Panc1 (cell line): ENCODE measurements around the gene P2RY6. TPM values are rescaled to one million over a fixed set of nuclear protein-coding genes. Genes with fewer than 3 reads are reported as not detected.

ENCODE experiments used
- ATAC-seq: fragments of 200-7000 bp; cut with Tn5 transposase; 2 replicates; pipeline ENCODE4 v1.9.1; 2020; ENCODE audit warnings: mild to moderate bottlenecking, moderate library complexity
- BruUV-seq: library from RNA; stranded (reverse); fragments of 400-500 nt; replicated peaks from 2 replicates; lab custom pipeline; 2021; lab: Mats Ljungman, UMichigan
- CTCF ChIA-PET: fragments of 300-600 bp; sonication (Branson Sonifier 250); formaldehyde crosslinking; loops from one replicate; lab custom pipeline; 2022; ENCODE audit warnings: antibody characterized with exemption; lab: Charles Lee
- POLR2A ChIA-PET: fragments of 300-600 bp; sonication (Branson Sonifier 250); formaldehyde crosslinking; loops from one replicate; lab custom pipeline; 2022; ENCODE audit warnings: antibody characterized with exemption; lab: Charles Lee
- DNase-seq: peaks from one replicate; pipeline ENCODE4 v3.0.0-alpha.2; 2010; ENCODE audit warnings: low read depth, low spot score
- H3K27ac ChIP-seq: 2 replicates; pipeline ENCODE4 v1.5.1; 2011; ENCODE audit warnings: mild to moderate bottlenecking, low read length, inconsistent platforms
- H3K27me3 ChIP-seq: fragments of 200-500 bp; sonication (Bioruptor generic); 2 replicates; pipeline ENCODE4 v1.6.0; 2014; ENCODE audit warnings: low read length, inconsistent platforms; ENCODE audit not compliant: control insufficient read depth, insufficient read depth
- H3K36me3 ChIP-seq: fragments of 200-500 bp; sonication (Bioruptor generic); 2 replicates; pipeline ENCODE4 v1.5.1; 2014; ENCODE audit warnings: inconsistent platforms, mild to moderate bottlenecking, low read length, moderate library complexity; ENCODE audit not compliant: control insufficient read depth, insufficient read depth
- H3K4me1 ChIP-seq: 2 replicates; pipeline ENCODE4 v1.5.1; 2011; ENCODE audit warnings: inconsistent platforms, mild to moderate bottlenecking, low read length, moderate library complexity; ENCODE audit not compliant: control insufficient read depth, insufficient read depth
- H3K4me3 ChIP-seq, 2 experiments: 2 replicates each; pipeline ENCODE4 v1.5.1; 2011 to 2012; ENCODE audit warnings: low read depth in 2 of 2, low read length in 2 of 2, mild to moderate bottlenecking in 2 of 2, inconsistent platforms in 1 of 2, moderate library complexity in 1 of 2
- H3K9me3 ChIP-seq: fragments of 200-500 bp; sonication (Bioruptor generic); 2 replicates; pipeline ENCODE4 v1.5.1; 2014; ENCODE audit warnings: low read depth, mild to moderate bottlenecking, inconsistent platforms, low read length, moderate library complexity; ENCODE audit not compliant: control insufficient read depth, insufficient read depth
- CTCF ChIP-seq: fragments of 450-650 bp; IDR thresholded peaks from 2 replicates; pipeline ENCODE4 v1.5.1; 2017; ENCODE audit warnings: mild to moderate bottlenecking
- POLR2AphosphoS5 ChIP-seq: IDR thresholded peaks from 2 replicates; pipeline ENCODE4 v1.6.1; 2012; ENCODE audit warnings: mild to moderate bottlenecking, low read depth, low read length, moderate library complexity
- REST ChIP-seq, 2 experiments: IDR thresholded peaks; 2 replicates each; pipeline ENCODE4 v1.6.1; 2011 to 2012; ENCODE audit warnings: low read depth in 2 of 2, control low read depth in 1 of 2, low read length in 1 of 2, mild to moderate bottlenecking in 1 of 2, moderate library complexity in 1 of 2; ENCODE audit not compliant: insufficient read depth in 1 of 2
- SIN3A ChIP-seq: IDR thresholded peaks from 2 replicates; pipeline ENCODE4 v1.6.1; 2012; ENCODE audit warnings: low read depth, mild to moderate bottlenecking, low read length, moderate library complexity, borderline replicate concordance; ENCODE audit not compliant: insufficient read depth
- TCF7L2 ChIP-seq: IDR thresholded peaks from 2 replicates; pipeline ENCODE4 v1.6.1; 2011; ENCODE audit warnings: mild to moderate bottlenecking, low read depth, low read length, inconsistent platforms
- in situ Hi-C: cut with HindIII; loops from 2 replicates; pipeline ENCODE4 v1.10.0; 2016; ENCODE audit warnings: low sequenced_read_pairs, low pct_unique_long_range_greater_than_20kb
- intact Hi-C: fragments of 100-400 bp; cut with micrococcal nuclease; formaldehyde crosslinking; loops from one replicate; pipeline ENCODE4 v1.10.0; 2022; ENCODE audit not compliant: unreplicated experiment
- total RNA-seq: library from RNA; stranded (reverse); gene quantifications from one replicate; pipeline ENCODE4 v1.2.1, GENCODE V29; 2021; ENCODE audit not compliant: unreplicated experiment

Gene P2RY6
- total RNA-seq, 1 experiment from 2014 or later, result 0.59 TPM

DNA sequence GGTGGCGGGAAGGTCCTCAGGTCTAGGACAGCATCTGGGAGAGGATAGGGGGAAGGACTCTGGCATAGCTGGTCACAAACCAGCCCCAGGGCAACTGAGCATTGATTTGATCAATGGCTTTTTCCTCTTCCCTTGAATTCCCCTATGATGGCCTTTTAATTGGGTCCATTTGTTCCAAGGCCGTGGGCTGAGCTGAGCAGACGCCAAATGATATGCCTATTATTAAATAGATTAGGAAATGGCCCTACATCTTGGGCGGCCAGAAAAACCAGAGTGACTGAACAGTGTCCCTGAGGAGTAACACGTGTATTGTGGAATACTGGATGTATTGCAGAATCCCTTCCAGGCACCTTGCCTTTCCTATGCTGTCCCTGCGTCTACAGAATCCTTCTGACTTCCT lies 26.7 kb upstream of the P2RY6 start:
- CTCF ChIA-PET, result no interaction called here
- intact Hi-C loops, result no loop called here

GRCh38 chr11:73246303-73246702 lies 25.8 kb upstream of the P2RY6 start:
- Histone ChIP-seq H3K4me1 (peaks cover 7% of the 10 kb centered on the region), H3K36me3 (no peaks in the 10 kb centered on the region), H3K9me3 (no peaks in the 10 kb centered on the region), H3K4me3 (no peak overlapping the region), H3K27ac (no peak overlapping the region), H3K27me3 (no peaks in the 10 kb centered on the region)
- no peak for DNase-seq
- in situ Hi-C loops, result no loop called here
- ChIA-PET CTCF (interaction anchor here (0.6 to 0.7 kb wide), 2 partner anchors 31 to 264 kb away, joined by 4 to 6 read pairs; no protein-coding TSS in a partner anchor), POLR2A (no interaction called here)
- no TSS peak for BruUV-seq
- intact Hi-C loops, result no loop called here
- no peak for ATAC-seq
- TF ChIP-seq REST (IDR thresholded peaks at IDR 0.05; ENCODE audit: insufficient read depth in 1 of 2, low read depth in 2 of 2, low read length in 1 of 2) (no peak), CTCF (no peak), SIN3A (no peak), TCF7L2 (no peak), POLR2AphosphoS5 (no peak)

More for the DNA sequence above, 26.7 kb upstream of the P2RY6 start:
- H3K4me1 ChIP-seq, result peaks cover 7% of the 10 kb centered on the region
- no peaks in the 10 kb centered on the region for H3K27me3 ChIP-seq
- DNase-seq, result no peak
- no peak overlapping the region for H3K27ac ChIP-seq
- no peak overlapping the region for H3K4me3 ChIP-seq
- BruUV-seq, result no TSS peak
- no peaks in the 10 kb centered on the region for H3K36me3 ChIP-seq
- ATAC-seq, result no peak
- in situ Hi-C loops, result no loop called here
- no peaks in the 10 kb centered on the region for H3K9me3 ChIP-seq
- POLR2A ChIA-PET, result no interaction called here
- no peak for TF ChIP-seq SIN3A
- no peak for TF ChIP-seq REST (IDR thresholded peaks at IDR 0.05; ENCODE audit: insufficient read depth in 1 of 2, low read depth in 2 of 2, low read length in 1 of 2)
- TF ChIP-seq TCF7L2, result no peak
- no peak for TF ChIP-seq POLR2AphosphoS5
- TF ChIP-seq CTCF, result no peak
